Testis (tissue), 2 donors: ENCODE data around the gene PRKAB2.

Experiments used
- POLR2A ChIP-seq: fragments of 450-650 bp; IDR thresholded peaks from one replicate; pipeline ENCODE4 v1.6.1; 2017; ENCODE audit warnings: antibody characterized with exemption, mild to moderate bottlenecking, moderate library complexity
- TF ChIP-seq, protein P1 (sequence below), 3 experiments: fragments of 450-650 bp in 2 of 3; fragments of 200-600 bp in 1 of 3; sonication (generic) in 1 of 3; IDR thresholded peaks; one replicate each; pipeline ENCODE4 v1.5.1; 2016 to 2019; ENCODE audit warnings: antibody characterized with exemption in 3 of 3, mild to moderate bottlenecking in 2 of 3, moderate library complexity in 1 of 3

- TF ChIP-seq, protein P1, sequence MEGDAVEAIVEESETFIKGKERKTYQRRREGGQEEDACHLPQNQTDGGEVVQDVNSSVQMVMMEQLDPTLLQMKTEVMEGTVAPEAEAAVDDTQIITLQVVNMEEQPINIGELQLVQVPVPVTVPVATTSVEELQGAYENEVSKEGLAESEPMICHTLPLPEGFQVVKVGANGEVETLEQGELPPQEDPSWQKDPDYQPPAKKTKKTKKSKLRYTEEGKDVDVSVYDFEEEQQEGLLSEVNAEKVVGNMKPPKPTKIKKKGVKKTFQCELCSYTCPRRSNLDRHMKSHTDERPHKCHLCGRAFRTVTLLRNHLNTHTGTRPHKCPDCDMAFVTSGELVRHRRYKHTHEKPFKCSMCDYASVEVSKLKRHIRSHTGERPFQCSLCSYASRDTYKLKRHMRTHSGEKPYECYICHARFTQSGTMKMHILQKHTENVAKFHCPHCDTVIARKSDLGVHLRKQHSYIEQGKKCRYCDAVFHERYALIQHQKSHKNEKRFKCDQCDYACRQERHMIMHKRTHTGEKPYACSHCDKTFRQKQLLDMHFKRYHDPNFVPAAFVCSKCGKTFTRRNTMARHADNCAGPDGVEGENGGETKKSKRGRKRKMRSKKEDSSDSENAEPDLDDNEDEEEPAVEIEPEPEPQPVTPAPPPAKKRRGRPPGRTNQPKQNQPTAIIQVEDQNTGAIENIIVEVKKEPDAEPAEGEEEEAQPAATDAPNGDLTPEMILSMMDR (IDR thresholded peaks at IDR 0.05) = no peak
- no peak for TF ChIP-seq POLR2A
Measured at GRCh38 chr1:147211577-147211976, 39.3 kb upstream of the PRKAB2 start.
